NCI-H2081 (cell line): ENCODE data around the gene UBL4A.
"Not testable (repeated sequence)": the region's sequence is repeated elsewhere in the genome, so short reads cannot be mapped to it uniquely, and the experiment has no call there.

Source experiments
- DNase-seq, 2 experiments: peaks; one replicate each; lab custom pipeline; 2025; lab: John Stamatoyannopoulos, UW

Gene UBL4A

DNA sequence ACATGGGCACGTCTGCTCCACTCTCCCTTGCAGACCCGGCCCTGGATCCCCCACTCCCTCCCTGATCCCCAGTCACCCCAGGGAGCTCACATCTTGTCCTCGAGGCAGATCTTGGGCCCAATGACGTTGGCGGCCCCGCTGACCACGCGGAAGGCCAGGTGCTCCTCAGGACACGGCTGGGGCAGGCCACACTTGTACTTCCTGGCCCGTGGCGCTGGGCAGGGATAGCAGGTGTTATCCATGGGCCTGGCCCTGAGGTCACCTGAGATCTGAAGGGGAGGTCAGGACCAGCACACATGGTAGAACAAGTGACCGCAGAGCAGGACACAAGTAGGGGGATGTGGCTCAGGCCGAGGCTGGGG is 21.9 kb upstream of the UBL4A start:
- DNase-seq = no peak

DNA sequence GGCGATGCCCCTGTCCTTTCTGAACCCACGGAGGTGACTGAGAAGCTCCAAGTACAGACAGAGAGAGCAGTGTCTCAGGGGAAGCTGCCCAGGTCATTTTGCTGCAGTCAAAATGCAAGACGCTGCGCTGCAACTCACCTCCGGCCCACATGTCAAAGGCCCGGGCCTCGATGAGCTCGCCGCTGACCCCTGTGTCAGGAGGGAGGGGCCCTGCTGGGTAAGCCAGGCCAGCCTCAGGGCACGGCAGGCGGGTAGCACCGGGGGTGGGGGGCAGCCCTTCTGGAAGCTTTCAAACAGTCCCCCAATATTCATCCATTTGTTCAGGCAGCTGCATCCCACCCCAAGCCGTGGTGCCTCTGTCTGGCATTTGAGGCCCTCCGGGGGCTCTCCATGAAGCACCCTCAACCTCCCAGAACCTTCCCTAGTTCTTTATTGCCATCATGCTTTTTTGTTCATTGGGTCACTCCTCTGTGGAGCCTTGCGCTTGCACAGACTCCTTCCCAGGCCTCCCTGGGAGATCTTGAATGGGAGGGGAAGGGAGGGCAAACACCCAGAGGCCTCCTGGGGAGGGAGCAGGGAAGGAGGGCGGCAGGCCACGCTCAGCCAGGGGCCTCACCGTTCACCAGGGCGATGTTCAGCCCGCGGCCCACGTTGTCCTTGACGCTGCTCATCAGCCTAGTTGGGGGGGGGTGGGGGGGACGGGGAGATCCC is 21.4 kb upstream of the UBL4A start:
- DNase-seq = no peak

DNA sequence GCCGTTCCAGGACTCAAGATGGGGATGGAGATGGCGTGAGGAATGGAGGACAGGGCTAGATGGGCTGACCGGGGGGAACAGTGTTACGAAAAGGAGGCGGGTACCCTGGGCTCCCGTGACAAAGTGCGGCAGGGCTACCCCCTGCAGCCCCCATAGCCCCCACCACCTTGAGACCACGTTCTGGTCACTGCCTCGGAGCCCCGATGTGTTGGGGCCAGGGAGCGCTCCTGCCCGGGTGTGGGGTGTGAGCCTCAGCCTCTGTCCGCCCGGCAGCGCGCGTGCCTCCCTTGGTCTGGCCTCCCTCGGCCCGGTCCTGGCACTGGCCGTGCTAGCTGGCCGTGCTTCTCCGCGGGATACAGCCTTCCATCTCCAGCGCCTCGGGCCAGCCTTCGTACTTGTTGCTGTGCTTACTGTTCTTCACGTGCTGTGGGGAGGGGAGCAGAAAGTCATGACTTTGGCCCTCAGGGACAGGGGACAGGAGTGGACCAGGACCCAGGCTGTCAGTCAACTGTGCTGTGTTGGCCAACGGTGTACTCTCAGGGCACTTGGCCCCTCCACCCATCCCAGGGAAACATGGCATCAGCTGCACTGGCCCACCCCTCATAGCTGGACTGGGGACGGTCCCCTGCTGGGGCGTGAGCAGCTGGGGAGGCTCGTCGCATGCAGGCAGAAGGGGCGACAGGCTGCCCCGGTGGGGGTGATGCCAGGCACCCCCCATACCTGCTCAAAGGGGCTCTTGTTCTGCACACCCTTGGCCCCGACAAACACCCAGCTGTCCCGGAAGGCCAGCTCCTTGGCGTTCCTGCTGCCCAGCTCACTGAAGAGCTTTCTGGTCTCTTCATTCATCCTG is 20.3 kb upstream of the UBL4A start:
- DNase-seq = no peak

DNA sequence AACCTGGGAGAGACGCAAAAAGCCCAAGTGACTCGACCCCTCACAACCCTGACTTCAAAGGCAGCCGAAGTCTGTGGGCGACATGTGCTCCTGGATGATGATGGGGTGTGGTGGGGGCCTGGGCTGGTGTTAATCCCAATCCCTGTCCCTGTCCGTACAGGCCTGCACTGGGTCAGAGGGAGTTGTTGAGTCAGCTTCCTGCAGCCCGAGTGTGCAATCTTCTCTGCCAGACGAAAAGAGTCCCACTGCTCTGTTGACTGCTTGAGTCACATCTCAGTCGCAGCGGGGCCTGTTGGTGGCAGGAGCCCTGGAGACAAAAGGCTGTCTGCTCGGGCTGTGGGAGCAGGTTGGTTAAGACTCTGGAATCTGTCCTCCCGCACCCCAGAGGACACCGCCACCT is 19.3 kb upstream of the UBL4A start:
- no peak for DNase-seq

DNA sequence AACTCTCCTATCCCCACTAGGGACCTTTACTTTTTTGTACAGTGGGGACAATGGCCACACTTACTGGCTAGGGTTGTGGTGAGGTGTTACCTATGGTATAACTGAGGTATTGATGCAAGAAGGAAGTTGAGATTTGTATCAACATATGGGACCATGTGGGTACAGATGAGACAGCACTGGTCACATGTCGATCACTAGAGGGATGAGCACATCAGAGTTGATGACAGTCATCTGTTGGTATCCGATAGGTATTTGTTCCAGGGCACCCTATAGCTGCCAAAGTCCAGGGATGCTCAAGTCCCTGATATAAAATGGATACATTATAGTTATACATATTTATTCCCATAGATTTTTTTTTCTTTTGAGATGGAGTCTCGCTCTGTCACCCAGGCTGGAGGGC is 16.6 kb upstream of the UBL4A start:
- no peak for DNase-seq

DNA sequence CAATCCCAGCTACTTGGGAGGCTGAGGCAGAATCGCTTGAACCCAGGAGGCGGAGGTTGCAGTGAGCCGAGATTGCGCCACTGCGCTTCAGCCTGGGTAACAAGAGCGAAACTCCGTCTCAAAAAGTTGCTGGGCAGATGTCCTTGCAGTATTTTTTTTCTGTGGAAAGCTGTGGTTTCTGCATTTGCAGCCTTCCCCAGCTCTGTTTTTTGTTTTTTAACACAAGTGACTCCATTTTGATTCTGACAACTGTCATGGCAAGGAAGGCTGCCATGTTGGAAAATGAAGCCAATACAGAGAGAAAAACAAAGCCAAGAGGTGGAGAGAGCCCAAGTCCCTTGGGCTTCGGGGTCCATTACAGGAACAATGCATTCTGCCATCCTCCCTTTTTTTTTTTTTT is 15.7 kb upstream of the UBL4A start:
- DNase-seq = no peak

DNA sequence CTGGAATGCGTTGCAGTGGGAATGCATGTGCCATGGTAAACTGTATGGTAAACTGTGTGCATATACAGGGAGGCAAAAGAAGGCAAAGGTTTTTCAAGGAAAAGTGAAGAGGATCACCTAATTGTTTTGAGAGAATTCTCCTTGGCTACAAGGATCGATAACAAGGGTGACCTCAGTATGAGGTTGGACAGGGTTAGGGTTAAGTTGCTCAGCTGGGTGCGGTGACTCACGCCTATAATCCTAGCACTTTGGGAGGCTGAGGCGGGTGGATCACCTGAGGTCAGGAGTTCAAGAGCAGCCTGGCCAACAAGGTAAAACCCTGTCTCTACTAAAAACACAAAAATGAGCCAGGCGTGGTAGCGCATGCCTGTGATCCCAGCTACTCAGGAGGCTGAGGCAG is 15.0 kb upstream of the UBL4A start:
- not testable (repeated sequence) for DNase-seq

DNA sequence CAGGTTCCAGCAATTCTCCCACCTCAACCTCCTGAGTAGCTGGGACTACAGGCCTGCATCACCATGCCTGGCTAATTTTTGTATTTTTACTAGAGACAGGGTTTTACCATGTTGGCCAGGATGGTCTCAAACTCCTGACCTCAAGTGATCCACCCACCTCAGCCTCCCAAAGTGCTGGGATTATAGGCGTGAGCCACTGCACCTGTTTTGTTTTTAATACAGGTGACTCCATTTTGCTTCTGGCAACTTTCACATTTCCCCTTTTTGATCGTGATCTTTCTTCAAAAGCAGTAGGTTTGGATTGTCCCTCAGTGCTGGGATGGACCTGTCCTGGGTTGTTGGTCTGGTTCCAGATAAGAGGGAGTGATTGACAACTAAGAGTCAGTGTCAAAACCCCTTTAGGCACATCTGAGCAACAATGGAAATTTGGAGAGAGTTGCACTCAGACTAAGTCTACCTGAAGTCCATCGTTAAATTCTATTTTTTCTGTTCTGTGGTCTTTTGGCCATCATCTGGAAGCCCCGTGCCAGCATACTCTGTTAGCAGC is 10.2 kb upstream of the UBL4A start:
- not testable (repeated sequence) for DNase-seq

DNA sequence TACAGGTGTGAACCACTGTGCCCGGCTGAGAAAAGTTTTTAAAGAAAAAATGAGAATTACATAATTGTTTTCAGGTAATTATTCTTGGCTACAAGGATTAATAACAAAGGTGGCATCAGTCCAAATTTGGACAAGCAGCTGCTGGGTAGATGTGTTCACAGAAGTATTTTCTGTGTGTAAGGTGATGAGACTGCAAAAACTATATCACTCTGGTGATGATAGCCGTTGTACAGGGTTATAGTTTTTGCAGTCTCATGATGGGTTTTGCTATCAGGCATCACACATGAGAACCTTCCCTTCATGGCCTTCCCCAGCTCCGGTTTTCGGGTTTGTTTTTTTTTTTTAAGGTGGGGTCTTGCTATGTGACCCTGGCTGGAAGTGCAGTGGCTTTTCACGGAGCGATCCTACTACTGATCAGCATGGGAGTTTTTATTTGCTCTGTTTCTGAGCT is 9.1 kb upstream of the UBL4A start:
- no peak for DNase-seq

DNA sequence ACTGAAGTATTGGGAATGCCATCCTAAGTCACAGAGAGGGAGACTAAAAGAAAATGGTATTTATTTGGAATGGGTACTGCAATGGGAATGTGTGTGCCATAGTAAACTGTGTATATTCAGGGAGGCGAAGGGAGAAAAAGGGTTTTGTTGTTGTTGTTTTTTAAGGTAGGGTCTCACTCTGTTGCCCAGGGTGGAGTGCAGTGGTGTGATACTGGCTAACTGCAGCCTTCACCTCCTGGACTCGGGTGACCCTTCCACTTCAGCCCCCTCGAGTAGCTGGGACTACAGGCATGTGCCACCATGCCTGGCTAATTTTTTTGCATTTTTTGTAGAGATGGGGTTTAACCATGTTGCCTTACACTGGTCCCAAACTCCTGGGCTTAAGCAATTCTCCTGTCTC is 8.3 kb upstream of the UBL4A start:
- no peak for DNase-seq

DNA sequence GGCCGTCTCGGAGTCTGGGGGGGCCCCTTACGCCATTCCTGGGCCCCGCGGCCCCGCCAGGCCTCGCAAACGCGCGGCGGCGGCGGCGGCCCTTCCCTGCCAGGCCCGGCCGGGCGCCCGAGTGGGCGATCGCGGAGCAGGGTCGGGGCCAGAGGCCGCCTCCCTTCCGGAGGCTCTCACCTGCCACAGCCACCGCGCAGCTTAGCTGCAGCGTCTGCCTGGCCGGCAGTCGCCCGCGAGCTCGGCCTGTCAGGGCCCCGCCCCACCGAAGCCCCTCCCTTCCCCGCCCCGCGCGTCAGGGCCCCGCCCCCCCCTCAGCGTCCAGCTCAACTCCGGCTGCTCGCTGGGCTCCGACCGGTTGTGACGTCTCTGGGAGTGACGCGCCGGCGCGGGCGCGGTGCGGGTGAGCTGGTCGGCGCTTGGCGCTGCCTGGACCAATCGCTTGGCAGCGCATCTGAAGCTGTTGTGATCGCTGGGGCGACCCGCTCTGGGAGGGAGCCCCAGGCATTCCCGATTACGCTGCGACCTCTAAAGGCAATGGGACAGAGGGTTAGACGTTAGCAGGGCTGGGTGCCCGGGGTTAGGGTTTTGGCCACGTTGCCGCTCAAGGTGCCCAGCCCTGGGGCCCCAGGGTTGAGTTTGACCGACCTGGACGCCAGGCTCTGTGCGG is 4.1 kb upstream of the UBL4A start, which contains the start of gene SLC10A3:
SLC10A3 (minus strand) TSS at position 216 of the 670 bp plus-strand sequence. CDS start 1,689 bp downstream, outside the sequence.
- DNase-seq = peak; percentile 80 to 86

DNA sequence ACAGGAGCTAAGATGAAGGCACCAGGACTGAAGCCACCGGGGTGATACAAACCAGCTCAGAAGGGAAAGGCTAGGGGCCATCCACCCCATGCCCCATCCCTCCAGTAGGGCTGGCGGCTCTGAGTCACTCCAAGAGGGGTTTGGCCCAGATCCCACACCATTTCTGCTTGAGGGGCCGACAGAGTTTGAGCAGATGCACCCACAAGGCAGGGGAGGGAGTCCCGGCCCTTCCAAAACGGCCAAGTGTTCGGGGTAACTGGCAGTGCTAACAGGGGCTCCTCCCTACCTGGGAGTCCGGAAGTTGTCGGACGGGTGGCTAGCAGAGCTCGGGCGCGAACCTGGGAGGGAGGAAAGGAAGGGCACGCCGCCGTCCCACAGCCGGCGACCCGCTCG is 3.6 kb upstream of the UBL4A start:
- no peak for DNase-seq

DNA sequence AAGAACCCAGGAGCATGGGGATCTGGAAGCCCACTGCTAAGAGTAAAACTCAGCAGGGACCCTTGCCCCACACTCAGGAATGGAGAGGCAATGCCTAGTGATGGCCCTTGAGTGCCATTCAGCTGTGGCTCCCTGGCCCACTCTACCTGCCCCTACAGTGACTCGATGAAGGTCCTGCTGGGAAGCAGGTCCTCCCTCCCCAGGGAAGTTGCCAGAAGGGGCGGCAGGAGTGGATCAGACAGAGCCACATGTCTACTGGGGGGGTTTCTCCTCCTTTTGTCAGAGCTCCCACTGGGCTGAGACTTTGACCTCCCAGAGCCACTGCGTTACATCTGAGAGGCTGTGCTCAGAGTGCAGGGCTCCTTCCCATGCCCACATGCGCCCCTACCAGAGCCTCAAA is 2.8 kb upstream of the UBL4A start:
- DNase-seq = no peak

DNA sequence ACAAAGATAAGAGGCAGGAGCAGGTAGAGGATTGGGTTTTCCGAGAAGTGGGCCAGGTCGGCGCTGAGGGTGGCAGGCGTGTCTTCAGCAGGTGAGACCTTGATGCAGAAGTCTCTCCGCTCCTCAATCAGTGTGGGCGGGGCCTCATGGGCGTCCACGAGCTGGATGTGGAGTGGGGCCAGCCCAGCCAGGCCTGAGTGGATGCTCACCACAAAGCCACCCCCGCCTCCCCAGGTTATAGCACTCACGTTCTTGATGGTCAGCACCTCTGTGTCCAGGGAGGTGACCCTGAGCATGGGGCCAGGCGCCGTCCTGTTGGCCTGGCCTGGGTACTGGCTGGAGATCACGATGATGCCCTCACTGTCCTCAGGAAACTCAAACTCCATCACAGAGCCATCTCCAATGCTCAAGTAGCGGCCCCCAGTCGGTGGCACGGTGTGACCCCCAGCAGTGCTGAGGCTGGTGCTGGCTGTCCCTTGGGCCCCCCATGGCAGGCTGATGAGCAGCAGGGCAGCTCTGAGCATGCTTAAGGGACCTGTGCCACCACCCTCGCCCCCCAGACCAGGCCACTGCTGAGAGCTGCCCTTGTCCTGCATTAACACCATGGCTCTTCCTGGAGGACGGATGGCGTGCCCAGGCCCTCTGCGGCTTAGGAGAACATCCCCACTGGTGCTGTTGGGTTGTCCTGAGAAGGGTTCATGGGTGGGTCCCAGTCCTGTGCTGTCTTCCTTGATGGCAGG is 2.1 kb upstream of the UBL4A start:
- DNase-seq = no peak

DNA sequence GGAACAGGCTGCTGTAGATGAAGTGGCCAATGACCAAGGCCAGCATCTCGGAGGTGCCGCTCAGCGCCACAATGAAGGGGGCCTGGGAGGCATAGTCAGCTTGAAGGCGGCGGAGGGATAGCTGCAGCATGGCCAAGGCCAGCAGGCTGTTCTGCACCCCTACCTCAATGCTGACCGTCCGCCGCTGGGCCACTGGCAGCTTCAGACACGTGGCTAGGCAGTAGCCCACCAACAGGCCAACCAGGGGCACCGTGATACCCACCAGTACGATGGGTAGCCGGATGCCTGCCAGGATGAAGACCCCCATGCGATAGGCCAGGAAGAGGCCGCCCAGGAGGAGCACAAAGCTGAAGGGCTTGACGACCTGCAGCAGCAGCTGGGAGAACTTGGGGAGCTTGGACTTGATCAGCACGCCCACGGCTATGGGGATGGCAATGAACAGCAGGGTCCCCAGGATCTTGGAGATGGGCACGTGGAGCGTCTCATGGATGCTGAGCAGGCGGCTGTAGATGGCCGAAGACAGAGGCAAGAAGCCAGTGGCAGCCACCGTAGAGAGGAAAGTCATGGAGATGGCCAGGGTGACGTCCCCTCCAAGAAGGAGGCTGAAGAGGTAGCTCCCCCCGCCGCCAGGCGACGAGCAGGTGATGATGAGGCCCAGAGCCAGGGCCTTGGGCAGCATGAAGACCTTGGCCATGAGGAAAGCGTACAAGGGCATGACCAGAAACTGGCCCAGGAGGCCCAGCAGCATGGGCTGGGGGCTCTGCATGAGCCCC is 1.3 kb upstream of the UBL4A start:
- no peak for DNase-seq

DNA sequence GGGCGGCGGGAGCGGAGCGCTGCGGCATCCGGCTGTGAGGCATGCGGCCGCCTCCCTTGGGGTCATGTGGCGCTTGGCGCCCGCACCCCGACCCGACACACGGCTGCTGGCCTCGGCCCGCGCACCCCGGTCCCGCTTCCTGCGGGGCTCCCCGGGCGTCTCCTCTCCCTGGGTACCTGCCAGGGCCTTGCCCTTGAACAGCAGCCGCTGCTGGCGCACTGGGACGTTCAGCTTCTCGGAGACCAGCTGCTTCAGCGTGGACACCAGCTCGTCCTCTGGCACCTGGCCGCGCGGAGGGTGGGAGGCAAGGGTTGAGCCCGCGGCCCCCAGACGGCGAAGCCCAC is 391 bp downstream of the UBL4A start:
- no peak for DNase-seq

DNA sequence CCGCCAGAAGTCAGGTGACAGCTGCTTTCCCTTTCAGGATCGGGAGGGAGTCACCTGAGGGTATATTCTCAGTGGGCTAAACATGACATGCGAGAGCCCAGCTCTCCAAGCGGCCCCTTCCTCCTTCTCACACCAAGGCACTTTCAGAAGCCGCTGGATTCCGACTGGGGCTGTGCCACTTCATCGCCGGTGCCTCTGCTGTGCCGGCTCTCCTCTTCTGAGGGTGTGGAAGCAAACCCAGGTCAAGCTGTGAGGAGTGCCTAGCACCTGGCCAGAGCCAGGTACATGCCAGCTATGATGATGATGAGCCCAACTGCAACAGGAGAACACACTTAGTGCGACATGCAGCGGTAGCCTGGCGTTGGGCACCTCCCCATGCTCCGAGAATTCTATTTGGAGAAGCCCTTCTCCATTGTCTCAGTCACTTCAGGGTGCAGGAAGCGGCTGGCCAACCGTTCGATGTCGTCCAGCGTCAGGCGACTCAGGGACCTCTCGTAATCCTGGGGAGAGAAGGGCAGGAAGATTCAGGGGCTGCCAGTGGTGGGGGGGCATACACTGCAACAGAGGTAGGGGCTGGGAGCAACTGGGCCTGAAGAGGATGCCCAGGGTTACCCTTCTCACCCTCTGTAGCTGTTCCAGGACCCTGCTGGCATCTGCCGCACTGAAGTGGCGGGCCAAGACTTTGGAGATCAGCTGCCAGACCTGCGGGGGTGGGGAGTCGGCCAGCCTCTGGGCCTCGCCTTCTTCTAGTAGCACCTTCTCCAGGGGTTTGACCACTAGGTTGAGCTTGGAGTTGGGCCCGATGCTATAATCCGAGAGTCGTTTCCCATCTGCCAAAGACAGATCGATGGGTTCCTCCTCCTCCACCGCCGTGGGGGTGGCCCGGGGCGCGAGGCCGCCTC is 1.0 kb downstream of the UBL4A start:
- peak in 1 of 2 experiments; percentile 13 for DNase-seq

DNA sequence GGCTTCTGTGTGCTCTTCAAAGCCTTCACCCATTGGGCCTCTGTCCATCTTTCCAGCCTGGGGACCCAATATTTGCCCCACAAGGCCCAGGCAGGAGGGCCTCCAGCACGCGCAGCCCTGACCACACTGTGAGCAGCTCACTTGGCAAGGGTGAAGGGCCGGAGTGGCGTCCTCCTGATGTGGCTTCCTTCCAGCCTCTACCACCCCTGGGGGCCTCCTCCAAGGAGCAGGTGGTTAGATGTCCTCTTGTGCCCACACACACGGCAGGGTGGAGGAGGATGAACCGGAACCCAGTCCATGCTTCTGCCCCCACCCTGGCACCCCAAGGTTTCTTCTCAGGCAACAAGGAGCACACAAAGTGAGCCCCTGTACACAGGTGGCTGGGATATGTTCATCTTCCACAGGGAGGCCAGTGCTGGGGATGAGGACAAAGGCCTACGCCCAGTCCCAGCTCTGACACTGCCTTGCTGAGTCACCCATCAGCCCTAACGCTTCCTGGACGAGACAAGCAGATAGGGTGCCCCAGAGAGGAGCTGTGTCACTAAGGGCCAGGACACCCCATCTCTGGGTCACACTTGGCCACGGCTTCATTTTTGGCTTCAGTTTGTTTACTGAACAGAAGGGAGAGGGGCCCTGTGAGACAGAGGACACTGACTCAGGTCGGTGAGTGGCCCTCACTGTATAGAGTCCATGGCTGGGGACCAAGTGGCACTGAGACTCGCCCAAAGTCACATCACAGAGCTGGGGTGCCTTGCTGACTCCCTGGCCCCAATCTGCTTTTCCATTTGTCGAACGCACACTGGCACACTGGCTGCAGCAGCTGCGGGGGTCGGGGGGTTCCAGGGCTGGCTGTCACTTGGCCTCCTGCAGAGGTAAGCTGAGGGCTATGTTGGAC is 1.9 kb downstream of the UBL4A start:
- DNase-seq = no peak

DNA sequence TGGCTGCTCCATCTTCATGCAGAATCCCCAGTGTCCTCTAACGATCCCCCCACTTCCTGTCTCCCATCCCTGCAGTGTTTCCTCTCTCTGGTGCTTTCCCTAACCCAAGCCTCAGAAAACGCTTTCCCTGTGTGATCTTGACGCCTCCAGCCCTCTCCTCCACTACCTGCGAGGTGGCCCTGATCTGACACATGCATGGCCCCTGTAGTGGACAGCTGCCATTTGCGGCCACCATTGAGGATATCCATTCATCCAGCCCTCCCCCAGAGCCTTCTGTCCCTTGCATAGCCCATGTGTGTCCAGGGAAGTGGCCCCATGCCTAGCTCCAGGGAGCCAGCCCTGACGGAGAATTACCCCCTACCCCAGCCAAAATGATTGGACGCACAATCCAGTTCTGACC is 3.1 kb downstream of the UBL4A start:
- DNase-seq = no peak
